A549 (cell line): ENCODE results near the gene HOXC6. TPM values are rescaled to one million over a fixed set of nuclear protein-coding genes. Genes with fewer than 3 reads are reported as not detected.

ENCODE experiments used
- ATAC-seq, 2 experiments: fragments of 200-7000 bp in 1 of 2; fragments of >200 bp in 1 of 2; cut with Nextera tagmentation in 1 of 2; cut with Tn5 transposase in 1 of 2; 3 replicates each; pipeline versions ENCODE4 v1.8.0 to v1.9.1; 2018 to 2020; ENCODE audit warnings: mild to moderate bottlenecking in 1 of 2, moderate library complexity in 1 of 2
- CTCF ChIA-PET: fragments of 300-600 bp; sonication (Branson Sonifier 250); formaldehyde crosslinking; extraction: SDS; loops from one replicate; lab custom pipeline; 2021; ENCODE audit warnings: antibody characterized with exemption, inconsistent platforms; lab: Yijun Ruan, JAX
- POLR2A ChIA-PET: fragments of 350-600 bp; formaldehyde crosslinking; extraction: SDS; loops from one replicate; lab custom pipeline; 2021; ENCODE audit warnings: antibody characterized with exemption, inconsistent platforms; lab: Yijun Ruan, JAX
- DNase-seq, 2 experiments: peaks; one replicate each; pipeline versions ENCODE4 v3.0.0 to v3.0.0-alpha.2; 2011 to 2016; ENCODE audit warnings: low read depth in 1 of 2, low spot score in 1 of 2
- FAIRE-seq: peaks from 2 replicates; lab custom pipeline; 2011; peaks lifted over from hg19 to GRCh38; lab: Jason Lieb, UNC
- H3K27ac ChIP-seq, 2 experiments: fragments of >200 bp; sonication (Bioruptor Twin); formaldehyde crosslinking; 3 replicates each; pipeline ENCODE4 v1.5.1; 2016 to 2017
- H3K4me1 ChIP-seq: fragments of >200 bp; sonication (Bioruptor Twin); formaldehyde crosslinking; 3 replicates; pipeline ENCODE4 v1.6.1; 2016
- H3K4me2 ChIP-seq: fragments of >200 bp; sonication (Bioruptor Twin); formaldehyde crosslinking; 3 replicates; pipeline ENCODE4 v1.6.1; 2016
- H3K4me3 ChIP-seq: fragments of >200 bp; sonication (Bioruptor Twin); formaldehyde crosslinking; 3 replicates; pipeline ENCODE4 v1.5.1; 2016
- H3K9me3 ChIP-seq: fragments of >200 bp; sonication (Bioruptor Twin); formaldehyde crosslinking; 3 replicates; pipeline ENCODE4 v1.6.1; 2016
- CHD2 ChIP-seq: fragments of 150-350 bp; IDR thresholded peaks from 2 replicates; pipeline ENCODE4 v1.6.1; 2014; ENCODE audit warnings: low read length; ENCODE audit not compliant: partially characterized antibody
- EHMT2 ChIP-seq: fragments of 200-600 bp; sonication (generic); IDR thresholded peaks from 2 replicates; pipeline ENCODE4 v1.6.1; 2016; ENCODE audit warnings: antibody characterized with exemption, low read depth, mild to moderate bottlenecking, moderate library complexity
- HDAC2 ChIP-seq: fragments of 200-600 bp; sonication (generic); IDR thresholded peaks from 2 replicates; pipeline ENCODE4 v1.6.1; 2016
- HMGXB4 ChIP-seq: fragments of 250-450 bp; sonication (Bioruptor Pico); IDR thresholded peaks from 2 replicates; pipeline ENCODE4 v1.5.0; 2021; ENCODE audit warnings: mild to moderate bottlenecking, moderate library complexity, borderline replicate concordance
- HOXA7 ChIP-seq: fragments of 250-450 bp; sonication (Bioruptor Pico); IDR thresholded peaks from 2 replicates; pipeline ENCODE4 v1.5.0; 2020; ENCODE audit warnings: mild to moderate bottlenecking, moderate library complexity
- HOXB13 ChIP-seq: fragments of 250-450 bp; sonication (Bioruptor Pico); IDR thresholded peaks from 2 replicates; pipeline ENCODE4 v1.5.0; 2020; ENCODE audit warnings: low read depth, mild to moderate bottlenecking, moderate library complexity
- MAX ChIP-seq: IDR thresholded peaks from 2 replicates; pipeline ENCODE4 v1.6.1; 2012
- NR3C1 ChIP-seq: fragments of >200 bp; sonication (Bioruptor Twin); formaldehyde crosslinking; IDR thresholded peaks from 3 replicates; pipeline ENCODE4 v1.6.1; 2017
- PHF8 ChIP-seq: fragments of 200-600 bp; sonication (generic); IDR thresholded peaks from 2 replicates; pipeline ENCODE4 v1.6.1; 2016; ENCODE audit warnings: low read depth, mild to moderate bottlenecking, antibody characterized with exemption, moderate library complexity, borderline replicate concordance
- POLR2A ChIP-seq: IDR thresholded peaks from 2 replicates; pipeline ENCODE4 v1.6.1; 2012; ENCODE audit warnings: mild to moderate bottlenecking, low read length
- RARB ChIP-seq: fragments of 250-450 bp; sonication (Bioruptor Pico); IDR thresholded peaks from 2 replicates; pipeline ENCODE4 v1.8.0; 2021; ENCODE audit warnings: mild to moderate bottlenecking, moderate library complexity
- RFX5 ChIP-seq: fragments of 450-650 bp; IDR thresholded peaks from 2 replicates; pipeline ENCODE4 v1.7.1; 2014; ENCODE audit warnings: antibody characterized with exemption, mild to moderate bottlenecking, moderate library complexity
- SMC3 ChIP-seq: fragments of >200 bp; sonication (Bioruptor Twin); formaldehyde crosslinking; IDR thresholded peaks from 3 replicates; pipeline ENCODE4 v1.6.1; 2018; ENCODE audit warnings: inconsistent platforms
- TP53 ChIP-seq: fragments of 250-450 bp; sonication (Bioruptor Pico); IDR thresholded peaks from 2 replicates; pipeline ENCODE4 v1.5.0; 2021; ENCODE audit warnings: mild to moderate bottlenecking, moderate library complexity
- ZNF302 ChIP-seq: fragments of 250-450 bp; sonication (Bioruptor Pico); IDR thresholded peaks from 2 replicates; pipeline ENCODE4 v1.9.0; 2021; ENCODE audit warnings: inconsistent platforms, mild to moderate bottlenecking, moderate library complexity
- WGBS: methylation state at CpG from one replicate; pipeline ENCODE4 v1.1.6; 2017; ENCODE audit errors: missing lambda C conversion rate; 5-methylcytosine and 5-hydroxymethylcytosine counted together
- polyA plus RNA-seq, 4 experiments: library from polyadenylated mRNA; depleted of rRNA in 3 of 4; stranded (reverse); fragments of >200 nt; fragmentation: RNase III in 1 of 4; extraction: RNeasy Plus Mini Kit Qiagen cat#74134 plus additional on column Dnase treatment in 1 of 4; gene quantifications; 2 replicates in 3 of 4; 3 replicates in 1 of 4; pipeline ENCODE4 v1.2.3, GENCODE V29; 2011 to 2017
- TF ChIP-seq, protein P1 (sequence below): fragments of >200 bp; sonication (Bioruptor Twin); formaldehyde crosslinking; IDR thresholded peaks from 3 replicates; pipeline ENCODE4 v1.6.1; 2016
- TF ChIP-seq, protein P2 (sequence below): fragments of 200-600 bp; sonication (generic); IDR thresholded peaks from 2 replicates; pipeline ENCODE4 v1.6.1; 2016; ENCODE audit warnings: antibody characterized with exemption, mild to moderate bottlenecking, moderate library complexity

The HOXC6 gene
- polyA plus RNA-seq, 2 of the 4 experiments (the other 2 are of a cell fraction) = 5.2 to 6.0 TPM

- FAIRE-seq (no peak), ATAC-seq (no peak), DNase-seq (no peak)
- H3K4me2 ChIP-seq = no peak overlapping the region
- H3K4me1 ChIP-seq = peaks cover 30% of the 10 kb centered on the region
- ChIA-PET CTCF (interaction anchor here (0.6 to 27.9 kb wide), 10 partner anchors 17 to 353 kb away, joined by 3 to 476 read pairs (median 8); partner anchors contain the start of genes HOXC10 and SMUG1), POLR2A (no interaction called here)
- 0 out of 6 replicates have a peak overlapping the region, but pooled peaks of 1 of the 2 experiments have one; percentile 27 for H3K27ac ChIP-seq
- no peak for TF ChIP-seq CHD2
- no peak for TF ChIP-seq RARB (CRISPR knock-in tag)
- TF ChIP-seq MAX = no peak
- TF ChIP-seq, protein P1, sequence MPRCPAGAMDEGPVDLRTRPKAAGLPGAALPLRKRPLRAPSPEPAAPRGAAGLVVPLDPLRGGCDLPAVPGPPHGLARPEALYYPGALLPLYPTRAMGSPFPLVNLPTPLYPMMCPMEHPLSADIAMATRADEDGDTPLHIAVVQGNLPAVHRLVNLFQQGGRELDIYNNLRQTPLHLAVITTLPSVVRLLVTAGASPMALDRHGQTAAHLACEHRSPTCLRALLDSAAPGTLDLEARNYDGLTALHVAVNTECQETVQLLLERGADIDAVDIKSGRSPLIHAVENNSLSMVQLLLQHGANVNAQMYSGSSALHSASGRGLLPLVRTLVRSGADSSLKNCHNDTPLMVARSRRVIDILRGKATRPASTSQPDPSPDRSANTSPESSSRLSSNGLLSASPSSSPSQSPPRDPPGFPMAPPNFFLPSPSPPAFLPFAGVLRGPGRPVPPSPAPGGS = no peak
- TF ChIP-seq, protein P2, sequence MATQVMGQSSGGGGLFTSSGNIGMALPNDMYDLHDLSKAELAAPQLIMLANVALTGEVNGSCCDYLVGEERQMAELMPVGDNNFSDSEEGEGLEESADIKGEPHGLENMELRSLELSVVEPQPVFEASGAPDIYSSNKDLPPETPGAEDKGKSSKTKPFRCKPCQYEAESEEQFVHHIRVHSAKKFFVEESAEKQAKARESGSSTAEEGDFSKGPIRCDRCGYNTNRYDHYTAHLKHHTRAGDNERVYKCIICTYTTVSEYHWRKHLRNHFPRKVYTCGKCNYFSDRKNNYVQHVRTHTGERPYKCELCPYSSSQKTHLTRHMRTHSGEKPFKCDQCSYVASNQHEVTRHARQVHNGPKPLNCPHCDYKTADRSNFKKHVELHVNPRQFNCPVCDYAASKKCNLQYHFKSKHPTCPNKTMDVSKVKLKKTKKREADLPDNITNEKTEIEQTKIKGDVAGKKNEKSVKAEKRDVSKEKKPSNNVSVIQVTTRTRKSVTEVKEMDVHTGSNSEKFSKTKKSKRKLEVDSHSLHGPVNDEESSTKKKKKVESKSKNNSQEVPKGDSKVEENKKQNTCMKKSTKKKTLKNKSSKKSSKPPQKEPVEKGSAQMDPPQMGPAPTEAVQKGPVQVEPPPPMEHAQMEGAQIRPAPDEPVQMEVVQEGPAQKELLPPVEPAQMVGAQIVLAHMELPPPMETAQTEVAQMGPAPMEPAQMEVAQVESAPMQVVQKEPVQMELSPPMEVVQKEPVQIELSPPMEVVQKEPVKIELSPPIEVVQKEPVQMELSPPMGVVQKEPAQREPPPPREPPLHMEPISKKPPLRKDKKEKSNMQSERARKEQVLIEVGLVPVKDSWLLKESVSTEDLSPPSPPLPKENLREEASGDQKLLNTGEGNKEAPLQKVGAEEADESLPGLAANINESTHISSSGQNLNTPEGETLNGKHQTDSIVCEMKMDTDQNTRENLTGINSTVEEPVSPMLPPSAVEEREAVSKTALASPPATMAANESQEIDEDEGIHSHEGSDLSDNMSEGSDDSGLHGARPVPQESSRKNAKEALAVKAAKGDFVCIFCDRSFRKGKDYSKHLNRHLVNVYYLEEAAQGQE = no peak
- no peak for TF ChIP-seq HOXA7 (CRISPR knock-in tag)
- no peak for TF ChIP-seq TP53 (CRISPR knock-in tag)
- no peak for TF ChIP-seq ZNF302 (CRISPR knock-in tag)
- TF ChIP-seq POLR2A = no peak
- no peak for TF ChIP-seq HDAC2
- no peak for TF ChIP-seq NR3C1
- no peak for TF ChIP-seq HMGXB4 (CRISPR knock-in tag)
- TF ChIP-seq RFX5 = no peak
- no peak for TF ChIP-seq HOXB13 (CRISPR knock-in tag)
- TF ChIP-seq EHMT2 = no peak
- no peak for TF ChIP-seq PHF8
- no peak for TF ChIP-seq SMC3
- no peak overlapping the region for H3K4me3 ChIP-seq
- WGBS = 74% methylated on average over 7 of the region's 7 CpGs
- no peaks in the 10 kb centered on the region for H3K9me3 ChIP-seq
Measured at GRCh38 chr12:54025499-54026405, 2.5 kb upstream of the HOXC6 start.
